SJSA1 (cell line): ENCODE data around the gene IGFLR1. TPM values are rescaled to one million over a fixed set of nuclear protein-coding genes. Genes with fewer than 3 reads are reported as not detected.

ENCODE experiments used
- DNase-seq, 2 experiments: peaks; one replicate each; pipeline ENCODE4 v3.0.0-alpha.2; 2015 to 2020; ENCODE audit warnings: low spot score in 2 of 2, low read depth in 1 of 2
- H3K27ac ChIP-seq: fragments of 250-450 bp; sonication (Bioruptor Pico); 2 replicates; pipeline ENCODE4 v1.5.1; 2020; ENCODE audit warnings: mild to moderate bottlenecking, moderate library complexity
- H3K27me3 ChIP-seq: fragments of 250-450 bp; sonication (Bioruptor Pico); replicated peaks from 2 replicates; pipeline ENCODE4 v1.5.1; 2020; ENCODE audit warnings: mild to moderate bottlenecking, moderate library complexity
- H3K36me3 ChIP-seq: fragments of 250-450 bp; sonication (Bioruptor Pico); 2 replicates; pipeline ENCODE4 v1.5.1; 2020; ENCODE audit warnings: mild to moderate bottlenecking
- H3K4me1 ChIP-seq: fragments of 250-450 bp; sonication (Bioruptor Pico); replicated peaks from 2 replicates; pipeline ENCODE4 v1.6.1; 2021; ENCODE audit warnings: mild to moderate bottlenecking
- H3K4me3 ChIP-seq: fragments of 250-450 bp; sonication (Bioruptor Pico); 2 replicates; pipeline ENCODE4 v1.5.1; 2020; ENCODE audit warnings: mild to moderate bottlenecking
- H3K9me3 ChIP-seq: fragments of 250-450 bp; sonication (Bioruptor Pico); replicated peaks from 2 replicates; pipeline ENCODE4 v1.5.1; 2020; ENCODE audit warnings: mild to moderate bottlenecking
- total RNA-seq: library from RNA; depleted of rRNA; stranded (reverse); fragments of >200 nt; shearing (Covaris generic); gene quantifications from 2 replicates; pipeline ENCODE4 v1.2.3, GENCODE V29; 2014; rRNA removed

IGFLR1 gene
- total RNA-seq, result 3.7 and 8.5 TPM in 2 replicates

- Histone ChIP-seq H3K4me1 (peaks cover 16% of the 10 kb centered on the region), H3K9me3 (no peaks in the 10 kb centered on the region), H3K36me3 (peaks cover 20% of the 10 kb centered on the region), H3K27me3 (no peaks in the 10 kb centered on the region), H3K4me3 (no peak within 1 kb of the TSS), H3K27ac (no peak within 1 kb of the TSS)
- DNase-seq, result no peak
Observed at GRCh38 chr19:35742121-35742724, at the start of gene IGFLR1. Gene IGFLR1 (minus strand): TSS chr19:35742452. CDS start chr19:35741180, 1,272 bp downstream.

GRCh38 chr19:35791814-35792279 lies 49.6 kb upstream of the IGFLR1 start:
- Histone ChIP-seq H3K4me3 (no peak overlapping the region), H3K27me3 (peaks cover 17% of the 10 kb centered on the region), H3K27ac (no peak overlapping the region), H3K9me3 (no peaks in the 10 kb centered on the region), H3K36me3 (no peaks in the 10 kb centered on the region), H3K4me1 (no peaks in the 10 kb centered on the region)
- no peak for DNase-seq

- Histone ChIP-seq H3K27me3 (peaks cover 11% of the 10 kb centered on the region), H3K36me3 (peaks cover under 1% of the 10 kb centered on the region; the same call in 1 of the 2 replicates), H3K4me3 (no peak overlapping the region), H3K4me1 (no peaks in the 10 kb centered on the region), H3K9me3 (no peaks in the 10 kb centered on the region), H3K27ac (no peak overlapping the region)
- DNase-seq, result peak in 1 of 2 experiments; percentile 39
Observed at GRCh38 chr19:35790981-35791813, 48.9 kb upstream of the IGFLR1 start.

- no peak overlapping the region for H3K27ac ChIP-seq
- peaks cover 7% of the 10 kb centered on the region for H3K36me3 ChIP-seq
Observed at GRCh38 chr19:35789978-35790944, 48.0 kb upstream of the IGFLR1 start.

GRCh38 chr19:35789195-35789977 lies 47.1 kb upstream of the IGFLR1 start:
- no peaks in the 10 kb centered on the region for H3K9me3 ChIP-seq
- no peak overlapping the region for H3K4me3 ChIP-seq
- no peak for DNase-seq
- H3K36me3 ChIP-seq, result peaks cover 14% of the 10 kb centered on the region
- H3K27ac ChIP-seq, result no peak overlapping the region
- no peaks in the 10 kb centered on the region for H3K4me1 ChIP-seq
- H3K27me3 ChIP-seq, result no peaks in the 10 kb centered on the region

More at GRCh38 chr19:35789978-35790944, 48.0 kb upstream of the IGFLR1 start:
- DNase-seq, result peak in 1 of 2 experiments; percentile 42
- H3K4me3 ChIP-seq, result no peak overlapping the region
- no peaks in the 10 kb centered on the region for H3K9me3 ChIP-seq
- no peaks in the 10 kb centered on the region for H3K4me1 ChIP-seq
- H3K27me3 ChIP-seq, result peaks cover 2% of the 10 kb centered on the region

- Histone ChIP-seq H3K9me3 (no peaks in the 10 kb centered on the region), H3K27me3 (no peaks in the 10 kb centered on the region), H3K4me1 (no peaks in the 10 kb centered on the region), H3K27ac (no peak overlapping the region), H3K36me3 (peaks cover 16% of the 10 kb centered on the region), H3K4me3 (no peak overlapping the region)
- DNase-seq, result no peak
Observed at GRCh38 chr19:35788205-35788960, 46.1 kb upstream of the IGFLR1 start.

- Histone ChIP-seq H3K9me3 (no peaks in the 10 kb centered on the region), H3K4me3 (no peak overlapping the region), H3K36me3 (peaks cover 26% of the 10 kb centered on the region), H3K27me3 (no peaks in the 10 kb centered on the region), H3K27ac (no peak overlapping the region), H3K4me1 (no peaks in the 10 kb centered on the region)
- no peak for DNase-seq
Observed at GRCh38 chr19:35787227-35787799, 45.1 kb upstream of the IGFLR1 start.

GRCh38 chr19:35786299-35787160 lies 44.3 kb upstream of the IGFLR1 start:
- H3K9me3 ChIP-seq, result no peaks in the 10 kb centered on the region
- no peak overlapping the region for H3K4me3 ChIP-seq
- peak in 1 of 2 experiments; percentile 37 for DNase-seq
- H3K27ac ChIP-seq, result no peak overlapping the region
- H3K27me3 ChIP-seq, result no peaks in the 10 kb centered on the region
- H3K36me3 ChIP-seq, result peaks cover 33% of the 10 kb centered on the region
- H3K4me1 ChIP-seq, result no peaks in the 10 kb centered on the region

GRCh38 chr19:35785339-35785627 lies 43.0 kb upstream of the IGFLR1 start:
- no peaks in the 10 kb centered on the region for H3K27me3 ChIP-seq
- DNase-seq, result peak in 1 of 2 experiments; percentile 41
- H3K9me3 ChIP-seq, result no peaks in the 10 kb centered on the region
- H3K36me3 ChIP-seq, result peaks cover 39% of the 10 kb centered on the region
- H3K4me1 ChIP-seq, result no peaks in the 10 kb centered on the region
- no peak overlapping the region for H3K4me3 ChIP-seq
- no peak overlapping the region for H3K27ac ChIP-seq

GRCh38 chr19:35784503-35785338 lies 42.5 kb upstream of the IGFLR1 start:
- DNase-seq, result no peak
- Histone ChIP-seq H3K4me3 (no peak overlapping the region), H3K36me3 (peaks cover 45% of the 10 kb centered on the region), H3K9me3 (no peaks in the 10 kb centered on the region), H3K4me1 (no peaks in the 10 kb centered on the region), H3K27me3 (no peaks in the 10 kb centered on the region), H3K27ac (no peak overlapping the region)
